MM.1S (cell line): Measurements from ENCODE around the gene CDHR5.

ENCODE experiments used
- DNase-seq: peaks from one replicate; pipeline ENCODE4 v3.0.0-alpha.2; 2015
- H2AFZ ChIP-seq: fragments of 300-600 bp; sonication (generic); 2 replicates; pipeline ENCODE4 v1.6.0; 2016; ENCODE audit warnings: antibody characterized with exemption, low read length
- H3F3A ChIP-seq: fragments of 300-600 bp; sonication (generic); 2 replicates; pipeline ENCODE4 v1.6.1; 2016; ENCODE audit warnings: mild to moderate bottlenecking, antibody characterized with exemption, low read length, moderate library complexity, mixed read lengths; ENCODE audit not compliant: insufficient read depth
- H3K27ac ChIP-seq: fragments of 300-600 bp; sonication (generic); 2 replicates; pipeline ENCODE4 v1.5.1; 2016; ENCODE audit warnings: mild to moderate bottlenecking, low read length
- H3K27me3 ChIP-seq: fragments of 300-600 bp; sonication (generic); replicated peaks from 2 replicates; pipeline ENCODE4 v1.6.0; 2016; ENCODE audit warnings: low read length; ENCODE audit not compliant: insufficient read depth
- H3K36me3 ChIP-seq: fragments of 300-600 bp; sonication (generic); replicated peaks from 2 replicates; pipeline ENCODE4 v1.6.1; 2016; ENCODE audit warnings: mild to moderate bottlenecking, low read length, mixed read lengths; ENCODE audit not compliant: insufficient read depth
- H3K4me1 ChIP-seq: fragments of 300-600 bp; sonication (generic); 2 replicates; pipeline ENCODE4 v1.6.1; 2016; ENCODE audit warnings: low read length, mixed read lengths
- H3K4me2 ChIP-seq: fragments of 300-600 bp; sonication (generic); 2 replicates; pipeline ENCODE4 v1.6.0; 2016; ENCODE audit warnings: low read depth, low read length
- H3K4me3 ChIP-seq: fragments of 300-600 bp; sonication (generic); 2 replicates; pipeline ENCODE4 v1.5.1; 2016; ENCODE audit warnings: low read length, mixed read lengths
- H3K79me2 ChIP-seq: fragments of 300-600 bp; sonication (generic); 2 replicates; pipeline ENCODE4 v1.6.1; 2016; ENCODE audit warnings: mixed run types, low read length, mixed read lengths
- H3K9ac ChIP-seq: fragments of 300-600 bp; sonication (generic); 2 replicates; pipeline ENCODE4 v1.6.1; 2016; ENCODE audit warnings: low read length, mixed read lengths
- H3K9me2 ChIP-seq: fragments of 300-600 bp; sonication (generic); replicated peaks from 2 replicates; pipeline ENCODE4 v1.6.1; 2016; ENCODE audit warnings: mild to moderate bottlenecking, low read length, mixed read lengths; ENCODE audit not compliant: insufficient read depth
- H3K9me3 ChIP-seq: fragments of 300-600 bp; sonication (generic); replicated peaks from 2 replicates; pipeline ENCODE4 v1.6.1; 2016; ENCODE audit warnings: mild to moderate bottlenecking, low read length, mixed read lengths; ENCODE audit not compliant: insufficient read depth
- H4K20me1 ChIP-seq: fragments of 300-600 bp; sonication (generic); 2 replicates; pipeline ENCODE4 v1.6.1; 2016; ENCODE audit warnings: mild to moderate bottlenecking, low read length, moderate library complexity, mixed read lengths; ENCODE audit not compliant: insufficient read depth
- CTCF ChIP-seq: fragments of 300-600 bp; sonication (generic); IDR thresholded peaks from 2 replicates; pipeline ENCODE4 v1.5.1; 2016; ENCODE audit warnings: antibody characterized with exemption, low read length, mixed read lengths
- EZH2 ChIP-seq: fragments of 300-600 bp; sonication (generic); optimal IDR thresholded peaks from 2 replicates; pipeline ENCODE3; 2017; ENCODE audit warnings: low read depth, mild to moderate bottlenecking, antibody characterized with exemption, low read length, mixed read lengths
- EZH2phosphoT487 ChIP-seq: fragments of 300-600 bp; sonication (generic); IDR thresholded peaks from 2 replicates; pipeline ENCODE4 v1.6.1; 2018; ENCODE audit warnings: antibody characterized with exemption, low read length

The CDHR5 gene

GRCh38 chr11:617912-618682, 6.7 kb downstream of the CDHR5 start:
- Histone ChIP-seq H3K9me2 (no peaks in the 10 kb centered on the region), H3K4me3 (no peak overlapping the region), H3K9ac (no peak overlapping the region), H3F3A (peaks cover 11% of the 10 kb centered on the region), H3K36me3 (no peaks in the 10 kb centered on the region; the same call in 1 of the 2 replicates), H4K20me1 (no peaks in the 10 kb centered on the region), H3K27me3 (no peaks in the 10 kb centered on the region), H3K79me2 (peaks cover 2% of the 10 kb centered on the region; the same call in 1 of the 2 replicates), H3K4me2 (no peak overlapping the region), H3K9me3 (no peaks in the 10 kb centered on the region), H3K27ac (no peak overlapping the region), H2AFZ (no peak overlapping the region), H3K4me1 (peaks cover 13% of the 10 kb centered on the region; the same call in 1 of the 2 replicates)
- TF ChIP-seq EZH2phosphoT487 (no peak), CTCF (no peak), EZH2 (no peak)
- no peak for DNase-seq

GRCh38 chr11:617199-617911, 7.4 kb downstream of the CDHR5 start:
- no peak overlapping the region for H3K4me3 ChIP-seq
- H3K36me3 ChIP-seq, result no peaks in the 10 kb centered on the region; the same call in 1 of the 2 replicates
- peaks cover 8% of the 10 kb centered on the region; the same call in 1 of the 2 replicates for H3K79me2 ChIP-seq
- H3F3A ChIP-seq, result peaks cover 11% of the 10 kb centered on the region
- TF ChIP-seq CTCF (no peak), EZH2 (no peak), EZH2phosphoT487 (no peak)
- no peak overlapping the region for H3K27ac ChIP-seq
- no peaks in the 10 kb centered on the region for H3K27me3 ChIP-seq
- H3K9me2 ChIP-seq, result no peaks in the 10 kb centered on the region
- H3K4me1 ChIP-seq, result peaks cover 13% of the 10 kb centered on the region; the same call in 1 of the 2 replicates
- no peak overlapping the region for H2AFZ ChIP-seq
- no peaks in the 10 kb centered on the region for H3K9me3 ChIP-seq
- H3K9ac ChIP-seq, result no peak overlapping the region
- H3K4me2 ChIP-seq, result no peak overlapping the region
- no peak for DNase-seq
- H4K20me1 ChIP-seq, result no peaks in the 10 kb centered on the region

- Histone ChIP-seq H3K9me2 (no peaks in the 10 kb centered on the region), H3K4me2 (peak overlapping the region; percentile 98), H3K9ac (peak overlapping the region; percentile 15; the same call in 1 of the 2 replicates), H3K27me3 (no peaks in the 10 kb centered on the region), H2AFZ (no peak overlapping the region), H4K20me1 (no peaks in the 10 kb centered on the region), H3K36me3 (no peaks in the 10 kb centered on the region; the same call in 1 of the 2 replicates), H3F3A (peaks cover 11% of the 10 kb centered on the region), H3K9me3 (no peaks in the 10 kb centered on the region), H3K4me3 (peak overlapping the region; percentile 97), H3K4me1 (peaks cover 13% of the 10 kb centered on the region; the same call in 1 of the 2 replicates), H3K27ac (peak overlapping the region; percentile 95; the same call in 1 of the 2 replicates), H3K79me2 (peaks cover 8% of the 10 kb centered on the region; the same call in 1 of the 2 replicates)
- DNase-seq, result no peak
- TF ChIP-seq EZH2phosphoT487 (no peak), CTCF (no peak), EZH2 (no peak)
These were observed 8.2 kb downstream of the CDHR5 start for GRCh38 chr11:616320-617198.
